MCF 10A (cell line): ENCODE data around the gene CYP26C1. TPM values are rescaled to one million over a fixed set of nuclear protein-coding genes. Genes with fewer than 3 reads are reported as not detected.

Source experiments
- BruUV-seq: library from RNA; stranded (reverse); fragments of 400-500 nt; replicated peaks from 2 replicates; lab custom pipeline; 2021; lab: Mats Ljungman, UMichigan
- CTCF ChIA-PET: fragments of 300-600 bp; sonication (Branson Sonifier 250); formaldehyde crosslinking; extraction: SDS; loops from one replicate; lab custom pipeline; 2021; ENCODE audit warnings: antibody characterized with exemption, inconsistent platforms; lab: Yijun Ruan, JAX
- POLR2A ChIA-PET: fragments of 300-600, 350-650 bp; sonication (Branson Sonifier 250); formaldehyde crosslinking; extraction: SDS; loops from one replicate; lab custom pipeline; 2020; ENCODE audit warnings: antibody characterized with exemption, inconsistent platforms; lab: Yijun Ruan, JAX
- DNase-seq: peaks from one replicate; pipeline ENCODE4 v3.0.0-alpha.2; 2018; ENCODE audit not compliant: unreplicated experiment
- H3K27ac Mint-ChIP-seq: one replicate; pipeline ENCODE4 v1.8.0; 2022; ENCODE audit warnings: mild to moderate bottlenecking, low read depth, mixed read lengths; ENCODE audit not compliant: unreplicated experiment
- H3K27me3 Mint-ChIP-seq: one replicate; pipeline ENCODE4 v1.8.0; 2022; ENCODE audit warnings: mixed read lengths; ENCODE audit not compliant: insufficient read depth, unreplicated experiment
- H3K36me3 Mint-ChIP-seq: one replicate; pipeline ENCODE4 v1.8.0; 2022; ENCODE audit warnings: mild to moderate bottlenecking, moderate library complexity, mixed read lengths; ENCODE audit not compliant: insufficient read depth, unreplicated experiment
- H3K4me1 Mint-ChIP-seq: one replicate; pipeline ENCODE4 v1.8.0; 2022; ENCODE audit warnings: mixed read lengths; ENCODE audit not compliant: insufficient read depth, unreplicated experiment
- H3K4me3 Mint-ChIP-seq: one replicate; pipeline ENCODE4 v1.8.0; 2022; ENCODE audit warnings: mild to moderate bottlenecking, moderate library complexity, mixed read lengths; ENCODE audit not compliant: unreplicated experiment
- H3K9me3 Mint-ChIP-seq: one replicate; pipeline ENCODE4 v1.8.0; 2022; ENCODE audit warnings: mixed read lengths; ENCODE audit not compliant: unreplicated experiment
- CTCF ChIP-seq: fragments of 200-600 bp; IDR thresholded peaks from one replicate; pipeline ENCODE4 v1.8.0; 2022; ENCODE audit warnings: antibody characterized with exemption, mild to moderate bottlenecking; ENCODE audit not compliant: unreplicated experiment
- intact Hi-C: fragments of 100-400 bp; cut with micrococcal nuclease; formaldehyde crosslinking; loops from 2 replicates; pipeline ENCODE4 v1.14.1; 2022
- total RNA-seq: library from RNA; stranded (reverse); gene quantifications from 2 replicates; pipeline ENCODE4 v1.2.3, GENCODE V29; 2022

The CYP26C1 gene
- total RNA-seq, 1 experiment from 2014 or later, result 0.14 TPM

DNA sequence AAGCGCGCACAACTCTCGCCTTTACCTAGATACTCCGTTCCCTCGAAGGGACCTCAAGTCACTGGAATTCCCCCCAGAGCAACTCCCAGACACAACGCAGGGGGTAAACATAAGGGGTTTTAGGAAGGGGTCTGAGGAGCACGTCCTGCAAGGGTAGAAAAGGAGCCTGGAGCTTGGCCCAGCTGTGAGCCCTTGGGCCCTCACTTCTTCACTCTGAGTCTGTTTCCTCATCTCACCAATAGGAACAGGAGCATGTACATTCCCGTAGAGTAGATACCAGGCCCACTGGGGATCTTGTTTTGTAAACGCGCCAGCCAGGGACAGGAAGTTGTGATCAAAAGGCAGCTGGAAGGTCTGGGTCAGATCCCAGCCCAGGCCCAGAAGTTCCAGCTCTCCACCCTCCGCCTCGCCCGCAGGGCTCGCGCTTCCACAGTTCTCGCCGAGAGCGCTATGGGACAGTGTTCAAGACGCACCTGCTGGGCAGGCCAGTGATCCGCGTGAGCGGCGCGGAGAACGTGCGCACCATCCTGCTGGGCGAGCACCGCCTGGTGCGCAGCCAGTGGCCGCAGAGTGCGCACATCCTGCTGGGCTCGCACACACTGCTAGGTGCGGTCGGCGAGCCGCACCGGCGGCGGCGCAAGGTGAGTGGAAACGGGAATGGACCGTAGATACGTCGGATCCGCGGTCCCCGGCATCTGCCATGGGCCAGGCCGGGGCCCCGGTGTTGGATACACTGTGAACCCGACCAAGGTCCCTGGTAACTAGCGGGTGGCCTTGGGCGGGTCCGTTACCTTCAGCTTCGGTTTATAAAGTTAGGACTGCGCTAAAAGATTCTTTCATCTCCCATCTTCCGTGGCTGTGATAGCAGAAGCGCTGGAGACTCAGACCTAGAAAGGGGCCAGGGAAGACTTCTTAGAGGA, 1.3 kb downstream of the CYP26C1 start:
- no TSS peak for BruUV-seq
- Mint-ChIP-seq H3K9me3 (no peaks in the 10 kb centered on the region), H3K27ac (no peak overlapping the region), H3K36me3 (peaks cover 6% of the 10 kb centered on the region), H3K4me1 (no peaks in the 10 kb centered on the region), H3K4me3 (no peak overlapping the region), H3K27me3 (peaks cover 3% of the 10 kb centered on the region)
- intact Hi-C loops, result no loop called here
- TF ChIP-seq CTCF, result no peak
- no peak for DNase-seq
- POLR2A ChIA-PET, result no interaction called here
- CTCF ChIA-PET, result no interaction called here

DNA sequence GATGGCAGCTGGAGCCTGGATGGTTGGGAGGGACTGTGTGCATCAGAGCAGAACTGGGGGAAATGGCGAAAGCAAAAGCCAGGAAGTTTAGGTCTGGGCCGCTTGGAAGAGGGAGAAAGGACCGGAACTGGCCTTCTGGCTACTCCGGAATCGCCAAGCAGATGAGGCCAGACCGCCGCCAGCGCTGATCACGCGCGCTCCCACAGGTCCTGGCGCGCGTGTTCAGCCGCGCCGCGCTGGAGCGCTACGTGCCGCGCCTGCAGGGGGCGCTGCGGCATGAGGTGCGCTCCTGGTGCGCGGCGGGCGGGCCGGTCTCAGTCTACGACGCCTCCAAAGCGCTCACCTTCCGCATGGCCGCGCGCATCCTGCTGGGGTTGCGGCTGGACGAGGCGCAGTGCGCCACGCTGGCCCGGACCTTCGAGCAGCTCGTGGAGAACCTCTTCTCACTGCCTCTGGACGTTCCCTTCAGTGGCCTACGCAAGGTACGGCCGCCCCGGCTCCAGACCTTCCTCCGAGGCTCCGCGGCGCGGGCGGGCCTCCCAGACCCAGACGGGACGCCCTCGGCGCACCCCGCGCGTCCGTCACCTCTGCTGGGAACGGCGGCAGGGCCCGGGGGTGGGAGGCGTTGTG, 2.0 kb downstream of the CYP26C1 start:
- Mint-ChIP-seq H3K9me3 (no peaks in the 10 kb centered on the region), H3K27me3 (peaks cover 11% of the 10 kb centered on the region), H3K36me3 (peaks cover 6% of the 10 kb centered on the region), H3K4me3 (no peak overlapping the region), H3K27ac (no peak overlapping the region), H3K4me1 (no peaks in the 10 kb centered on the region)
- peak; percentile 27 for TF ChIP-seq CTCF
- DNase-seq, result no peak
- POLR2A ChIA-PET, result no interaction called here
- CTCF ChIA-PET, result no interaction called here
- intact Hi-C loops, result no loop called here
- no TSS peak for BruUV-seq

GRCh38 chr10:93063144-93063976, 2.8 kb downstream of the CYP26C1 start:
- H3K4me3 Mint-ChIP-seq, result no peak overlapping the region
- no TSS peak for BruUV-seq
- ChIA-PET CTCF (interaction anchor here (0.6 kb wide), 2 partner anchors 57 to 294 kb away, joined by 3 read pairs; no protein-coding TSS in a partner anchor), POLR2A (interaction anchor here (0.7 kb wide), 1 partner anchor 826 kb away, joined by 3 read pairs; no protein-coding TSS in a partner anchor)
- no peak overlapping the region for H3K27ac Mint-ChIP-seq
- peaks cover 17% of the 10 kb centered on the region for H3K27me3 Mint-ChIP-seq
- intact Hi-C loops, result no loop called here
- no peak for TF ChIP-seq CTCF
- peaks cover 6% of the 10 kb centered on the region for H3K36me3 Mint-ChIP-seq
- no peaks in the 10 kb centered on the region for H3K4me1 Mint-ChIP-seq
- H3K9me3 Mint-ChIP-seq, result no peaks in the 10 kb centered on the region
- no peak for DNase-seq
